CD14-positive monocyte (primary cell): ENCODE measurements around the gene RMI2. TPM values are rescaled to one million over a fixed set of nuclear protein-coding genes. Genes with fewer than 3 reads are reported as not detected.

Source experiments
- DNase-seq, 3 donors: peaks; one replicate each; pipeline ENCODE4 v3.0.0-alpha.2; 2011 to 2022
- H2AFZ ChIP-seq: 2 replicates; pipeline ENCODE4 v1.6.0; 2012; ENCODE audit warnings: mild to moderate bottlenecking, low read depth, low read length, inconsistent platforms; ENCODE audit not compliant: insufficient read depth, poor library complexity, severe bottlenecking
- H3K27ac ChIP-seq, 2 donors: 1 replicate in 1 of 2; 2 replicates in 1 of 2; pipeline ENCODE4 v1.5.1; 2012 to 2013; ENCODE audit warnings: low read length in 2 of 2, control low read depth in 1 of 2, inconsistent platforms in 1 of 2, low read depth in 1 of 2, mild to moderate bottlenecking in 1 of 2
- H3K27me3 ChIP-seq, 2 donors: one replicate each; pipeline versions ENCODE4 v1.6.0 to v1.6.1; 2011 to 2013; ENCODE audit warnings: low read length in 2 of 2; ENCODE audit not compliant: control insufficient read depth in 2 of 2, insufficient read depth in 2 of 2
- H3K36me3 ChIP-seq, 2 donors: replicated peaks in 1 of 2; 1 replicate in 1 of 2; 2 replicates in 1 of 2; pipeline versions ENCODE4 v1.5.1 to v1.6.1; 2012 to 2013; ENCODE audit warnings: low read length in 2 of 2, control low read depth in 1 of 2, inconsistent platforms in 1 of 2, mild to moderate bottlenecking in 1 of 2; ENCODE audit not compliant: insufficient read depth in 2 of 2, control insufficient read depth in 1 of 2
- H3K4me1 ChIP-seq, 2 donors: 1 replicate in 1 of 2; 2 replicates in 1 of 2; pipeline versions ENCODE4 v1.5.1 to v1.6.1; 2012 to 2013; ENCODE audit warnings: low read length in 2 of 2, control low read depth in 1 of 2, inconsistent platforms in 1 of 2, mild to moderate bottlenecking in 1 of 2, moderate library complexity in 1 of 2; ENCODE audit not compliant: insufficient read depth in 2 of 2, control insufficient read depth in 1 of 2
- H3K4me2 ChIP-seq: replicated peaks from 2 replicates; pipeline ENCODE3; 2012; ENCODE audit warnings: low read length, moderate library complexity, mild to moderate bottlenecking; ENCODE audit not compliant: poor library complexity, severe bottlenecking; ENCODE audit errors: extremely low read depth
- H3K4me3 ChIP-seq, 3 experiments: fragments of 200-600 bp in 1 of 3; sonication (generic) in 1 of 3; replicated peaks in 1 of 3; 1 replicate in 2 of 3; 2 replicates in 1 of 3; pipeline ENCODE4 v1.5.1; 2011 to 2013; ENCODE audit warnings: low read length in 3 of 3, mild to moderate bottlenecking in 3 of 3, control low read depth in 2 of 3, low read depth in 2 of 3, inconsistent platforms in 1 of 3, moderate library complexity in 1 of 3
- H3K79me2 ChIP-seq: 2 replicates; pipeline ENCODE4 v1.6.0; 2012; ENCODE audit warnings: mild to moderate bottlenecking, control low read depth, inconsistent platforms, low read length, moderate library complexity; ENCODE audit not compliant: insufficient read depth
- H3K9ac ChIP-seq: 2 replicates; pipeline ENCODE4 v1.6.0; 2017; ENCODE audit warnings: low read length, mild to moderate bottlenecking; ENCODE audit not compliant: insufficient read depth, poor library complexity, severe bottlenecking
- H3K9me3 ChIP-seq, 2 donors: replicated peaks in 1 of 2; 1 replicate in 1 of 2; 2 replicates in 1 of 2; pipeline versions ENCODE4 v1.5.1 to v1.6.1; 2012 to 2013; ENCODE audit warnings: low read length in 2 of 2, control low read depth in 1 of 2; ENCODE audit not compliant: control insufficient read depth in 1 of 2, insufficient read depth in 1 of 2
- H4K20me1 ChIP-seq: 2 replicates; pipeline ENCODE4 v1.6.0; 2012; ENCODE audit warnings: mild to moderate bottlenecking, low read length, control low read depth, moderate library complexity; ENCODE audit not compliant: insufficient read depth
- H3K27ac Mint-ChIP-seq, 7 donors: one replicate each; pipeline ENCODE4 v1.8.0; 2020; ENCODE audit warnings: mild to moderate bottlenecking in 7 of 7, mixed read lengths in 7 of 7, moderate library complexity in 6 of 7, inconsistent platforms in 2 of 7
- H3K27me3 Mint-ChIP-seq, 3 donors: one replicate each; pipeline ENCODE4 v1.8.0; 2021 to 2022; ENCODE audit warnings: low read depth in 3 of 3, mild to moderate bottlenecking in 3 of 3, mixed read lengths in 3 of 3, moderate library complexity in 3 of 3, inconsistent platforms in 1 of 3
- H3K36me3 Mint-ChIP-seq, 2 donors: one replicate each; pipeline ENCODE4 v1.8.0; 2020; ENCODE audit warnings: mixed read lengths in 2 of 2, inconsistent platforms in 1 of 2, mild to moderate bottlenecking in 1 of 2
- H3K4me1 Mint-ChIP-seq: one replicate; pipeline ENCODE4 v1.8.0; 2020; ENCODE audit warnings: mild to moderate bottlenecking, mixed read lengths
- H3K4me3 Mint-ChIP-seq, 2 donors: one replicate each; pipeline ENCODE4 v1.8.0; 2020; ENCODE audit warnings: mild to moderate bottlenecking in 2 of 2, mixed read lengths in 2 of 2, moderate library complexity in 1 of 2
- H3K9me3 Mint-ChIP-seq, 7 donors: one replicate each; pipeline ENCODE4 v1.8.0; 2020 to 2022; ENCODE audit warnings: mixed read lengths in 7 of 7, mild to moderate bottlenecking in 6 of 7, moderate library complexity in 6 of 7, inconsistent platforms in 2 of 7
- WGBS: methylation state at CpG from one replicate; pipeline ENCODE4 v1.1.5; 2013; ENCODE audit warnings: missing lambda C conversion rate; ENCODE audit not compliant: insufficient coverage; 5-methylcytosine and 5-hydroxymethylcytosine counted together
- intact Hi-C, 2 donors: fragments of 100-400 bp; cut with micrococcal nuclease; formaldehyde crosslinking; loops; one replicate each; pipeline versions ENCODE4 v1.15.0 to v1.15.1; 2023
- polyA plus RNA-seq, 3 donors: library from polyadenylated mRNA; depleted of rRNA in 1 of 3; unstranded in 2 of 3; stranded (reverse) in 1 of 3; fragments of 300-500 nt in 2 of 3; fragments of >200 nt in 1 of 3; fragmentation: Illumina TruSeq in 2 of 3; gene quantifications; 1 replicate in 2 of 3; 2 replicates in 1 of 3; pipeline ENCODE4 v1.2.3, GENCODE V29; 2012 to 2021
- TF ChIP-seq, protein P1 (sequence below): fragments of 200-600 bp; IDR thresholded peaks from one replicate; pipeline ENCODE4 v1.8.0; 2022; ENCODE audit warnings: antibody characterized with exemption, mild to moderate bottlenecking

Gene RMI2
- polyA plus RNA-seq, 3 donors = 0.17 to 0.24 (median 0.23) TPM

DNA sequence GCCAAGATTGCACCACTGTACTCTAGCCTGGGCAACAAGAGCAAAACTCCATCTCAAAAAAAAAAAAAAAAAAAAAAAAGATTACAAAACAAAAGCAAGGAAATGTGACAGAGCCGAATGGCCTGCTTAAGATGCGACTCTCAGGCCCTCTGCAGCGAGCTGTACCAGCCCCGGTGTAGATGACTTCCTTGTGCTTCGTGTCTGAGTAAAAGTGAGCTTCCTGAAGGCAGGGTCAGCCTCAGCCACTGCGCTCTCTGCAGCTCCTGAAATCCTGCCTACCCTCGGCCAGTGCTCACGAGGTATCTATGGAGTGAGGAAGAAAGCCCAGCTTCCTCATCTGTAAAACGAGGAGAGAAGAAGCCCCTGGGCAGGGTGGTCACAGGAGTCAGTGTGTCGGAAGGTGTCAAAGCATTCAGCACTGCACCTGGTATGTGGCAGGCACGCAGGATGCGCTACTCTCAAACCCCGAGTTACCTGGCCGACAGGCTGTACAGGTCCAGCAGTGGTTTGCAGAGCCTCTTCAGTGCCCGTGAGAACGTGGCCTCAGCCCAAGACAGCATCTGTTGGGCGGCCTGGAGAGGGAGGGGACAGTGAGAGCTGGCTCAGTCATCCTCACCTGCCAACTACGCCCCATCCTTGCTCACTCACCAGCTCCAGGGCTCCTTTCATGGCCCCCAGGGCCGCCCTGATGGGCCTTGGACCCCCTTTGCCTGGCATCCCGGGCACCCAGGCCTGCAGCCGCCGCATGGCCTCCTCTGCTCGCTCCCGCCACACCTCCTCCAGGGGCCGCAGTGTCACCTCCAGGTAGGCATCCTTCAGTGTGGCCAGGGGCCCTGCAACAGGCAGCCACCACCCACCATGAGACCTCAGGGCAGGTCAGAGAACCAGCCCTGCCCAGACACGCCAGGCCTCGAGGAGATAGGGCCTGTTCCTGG lies 44.6 kb downstream of the RMI2 start:
- no peak overlapping the region for H3K4me2 ChIP-seq
- DNase-seq = no peak

More for the DNA sequence above, 44.6 kb downstream of the RMI2 start:
- Mint-ChIP-seq H3K4me3 (no peak overlapping the region), H3K4me1 (peaks cover 7% of the 10 kb centered on the region), H3K36me3 (no peaks in the 10 kb centered on the region), H3K27ac (no peak overlapping the region), H3K9me3 (no peaks in the 10 kb centered on the region), H3K27me3 (peaks cover 17 to 33% (median 20%) of the 10 kb centered on the region in 3 donors)
- Histone ChIP-seq H3K4me1 (no peaks in the 10 kb centered on the region), H3K9ac (no peak overlapping the region), H3K9me3 (no peaks in the 10 kb centered on the region), H3K36me3 (no peaks in the 10 kb centered on the region), H3K4me3 (no peak overlapping the region), H3K27me3 (peaks cover 0 to 15% of the 10 kb centered on the region in 2 donors), H4K20me1 (no peaks in the 10 kb centered on the region), H3K27ac (no peak overlapping the region), H2AFZ (no peak overlapping the region), H3K79me2 (no peaks in the 10 kb centered on the region)
- intact Hi-C loops = loop anchor here in 1 of 2 donors (10.0 kb wide), 1 partner anchor 425 kb away; no protein-coding TSS in a partner anchor
- WGBS = 80% methylated on average over 18 of the region's 27 CpGs
- TF ChIP-seq, protein P1, sequence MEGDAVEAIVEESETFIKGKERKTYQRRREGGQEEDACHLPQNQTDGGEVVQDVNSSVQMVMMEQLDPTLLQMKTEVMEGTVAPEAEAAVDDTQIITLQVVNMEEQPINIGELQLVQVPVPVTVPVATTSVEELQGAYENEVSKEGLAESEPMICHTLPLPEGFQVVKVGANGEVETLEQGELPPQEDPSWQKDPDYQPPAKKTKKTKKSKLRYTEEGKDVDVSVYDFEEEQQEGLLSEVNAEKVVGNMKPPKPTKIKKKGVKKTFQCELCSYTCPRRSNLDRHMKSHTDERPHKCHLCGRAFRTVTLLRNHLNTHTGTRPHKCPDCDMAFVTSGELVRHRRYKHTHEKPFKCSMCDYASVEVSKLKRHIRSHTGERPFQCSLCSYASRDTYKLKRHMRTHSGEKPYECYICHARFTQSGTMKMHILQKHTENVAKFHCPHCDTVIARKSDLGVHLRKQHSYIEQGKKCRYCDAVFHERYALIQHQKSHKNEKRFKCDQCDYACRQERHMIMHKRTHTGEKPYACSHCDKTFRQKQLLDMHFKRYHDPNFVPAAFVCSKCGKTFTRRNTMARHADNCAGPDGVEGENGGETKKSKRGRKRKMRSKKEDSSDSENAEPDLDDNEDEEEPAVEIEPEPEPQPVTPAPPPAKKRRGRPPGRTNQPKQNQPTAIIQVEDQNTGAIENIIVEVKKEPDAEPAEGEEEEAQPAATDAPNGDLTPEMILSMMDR = no peak
